ENCODE results near the gene DNAH6.

The DNAH6 gene

DNA sequence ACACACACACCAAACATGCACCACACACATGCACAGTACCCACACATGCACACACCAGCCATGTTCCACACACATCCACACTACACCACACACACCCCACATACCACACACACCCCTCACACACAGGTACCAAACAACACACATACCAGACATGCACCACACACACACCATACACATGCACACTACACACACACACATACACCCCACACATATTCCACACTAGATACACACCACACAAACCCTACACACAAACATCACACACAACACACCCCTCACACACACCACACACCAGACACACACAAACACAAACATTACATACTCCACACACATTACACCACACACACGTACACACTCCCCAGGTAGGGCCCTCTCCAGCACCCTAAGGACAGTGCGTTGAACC, 313.4 kb downstream of the DNAH6 start:
- no peak overlapping the region for H3K4me3 ChIP-seq (ENCODE audit: low read length)
- DNase-seq (ENCODE audit: low read depth): no peak
- TF ChIP-seq, protein P1, sequence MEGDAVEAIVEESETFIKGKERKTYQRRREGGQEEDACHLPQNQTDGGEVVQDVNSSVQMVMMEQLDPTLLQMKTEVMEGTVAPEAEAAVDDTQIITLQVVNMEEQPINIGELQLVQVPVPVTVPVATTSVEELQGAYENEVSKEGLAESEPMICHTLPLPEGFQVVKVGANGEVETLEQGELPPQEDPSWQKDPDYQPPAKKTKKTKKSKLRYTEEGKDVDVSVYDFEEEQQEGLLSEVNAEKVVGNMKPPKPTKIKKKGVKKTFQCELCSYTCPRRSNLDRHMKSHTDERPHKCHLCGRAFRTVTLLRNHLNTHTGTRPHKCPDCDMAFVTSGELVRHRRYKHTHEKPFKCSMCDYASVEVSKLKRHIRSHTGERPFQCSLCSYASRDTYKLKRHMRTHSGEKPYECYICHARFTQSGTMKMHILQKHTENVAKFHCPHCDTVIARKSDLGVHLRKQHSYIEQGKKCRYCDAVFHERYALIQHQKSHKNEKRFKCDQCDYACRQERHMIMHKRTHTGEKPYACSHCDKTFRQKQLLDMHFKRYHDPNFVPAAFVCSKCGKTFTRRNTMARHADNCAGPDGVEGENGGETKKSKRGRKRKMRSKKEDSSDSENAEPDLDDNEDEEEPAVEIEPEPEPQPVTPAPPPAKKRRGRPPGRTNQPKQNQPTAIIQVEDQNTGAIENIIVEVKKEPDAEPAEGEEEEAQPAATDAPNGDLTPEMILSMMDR (conservative IDR thresholded peaks at IDR 0.05; ENCODE audit: low read depth, low read length): no peak

DNA sequence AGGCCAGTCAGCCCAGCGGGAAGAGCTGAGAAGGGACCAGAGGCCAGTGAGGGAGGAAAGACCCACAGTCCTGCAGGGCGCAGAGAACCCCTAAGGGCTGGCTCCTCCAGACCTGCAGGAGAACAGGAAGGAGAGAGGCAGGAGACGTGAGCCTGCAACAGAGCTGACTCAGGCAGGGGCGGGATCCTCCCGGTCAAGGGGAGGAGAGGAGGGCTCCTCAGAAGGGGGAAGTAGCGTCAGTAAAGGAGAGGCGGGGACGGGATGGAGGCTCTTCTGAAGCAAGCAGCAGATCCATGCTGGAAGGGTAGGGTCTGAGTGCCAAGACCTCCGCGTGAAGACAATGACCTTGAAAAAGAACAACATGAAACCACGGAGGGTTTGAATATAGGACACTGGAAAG, 313.8 kb downstream of the DNAH6 start:
- H3K4me3 ChIP-seq (ENCODE audit: low read length): no peak overlapping the region
- no peak for DNase-seq (ENCODE audit: low read depth)
- TF ChIP-seq, protein P1 (conservative IDR thresholded peaks at IDR 0.05; ENCODE audit: low read depth, low read length): no peak

DNA sequence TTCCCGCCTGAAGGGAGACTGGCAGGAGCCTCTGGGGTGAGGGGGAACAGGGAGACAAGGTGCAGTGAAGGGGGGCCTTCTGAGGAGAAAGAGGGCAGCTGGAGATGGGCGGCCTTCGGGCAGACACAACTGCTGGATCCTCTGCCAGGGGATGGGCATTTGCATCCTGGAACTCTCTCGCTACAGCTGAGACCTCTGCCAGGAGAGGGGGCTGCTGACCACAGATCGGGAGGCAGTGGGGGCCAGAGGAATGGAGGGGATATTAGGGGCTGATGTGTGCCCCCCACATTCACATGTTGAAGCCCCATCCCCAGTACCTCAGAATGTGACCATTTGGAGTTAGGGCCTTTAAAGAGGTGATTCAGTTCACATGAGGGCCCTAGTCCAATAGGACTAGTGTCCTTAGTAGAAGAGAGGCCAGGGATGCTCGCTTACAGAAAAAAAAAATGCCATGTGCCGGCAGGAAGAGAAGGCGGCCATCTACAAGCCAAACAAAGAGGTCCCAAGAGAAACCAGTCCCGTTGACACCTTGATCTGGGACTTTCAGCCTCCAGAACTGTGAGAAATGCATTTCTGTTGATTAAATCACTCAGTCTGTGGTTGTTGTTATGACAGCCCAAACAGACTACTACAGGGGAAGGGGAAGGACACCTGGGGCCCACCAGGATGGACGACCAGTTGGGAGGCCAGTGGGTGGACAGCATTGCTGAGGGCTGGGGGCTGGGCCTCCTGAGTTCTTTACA, 314.6 kb downstream of the DNAH6 start:
- TF ChIP-seq, protein P1 (conservative IDR thresholded peaks at IDR 0.05; ENCODE audit: low read depth, low read length): no peak
- DNase-seq (ENCODE audit: low read depth): no peak
- no peak overlapping the region for H3K4me3 ChIP-seq (ENCODE audit: low read length)

DNA sequence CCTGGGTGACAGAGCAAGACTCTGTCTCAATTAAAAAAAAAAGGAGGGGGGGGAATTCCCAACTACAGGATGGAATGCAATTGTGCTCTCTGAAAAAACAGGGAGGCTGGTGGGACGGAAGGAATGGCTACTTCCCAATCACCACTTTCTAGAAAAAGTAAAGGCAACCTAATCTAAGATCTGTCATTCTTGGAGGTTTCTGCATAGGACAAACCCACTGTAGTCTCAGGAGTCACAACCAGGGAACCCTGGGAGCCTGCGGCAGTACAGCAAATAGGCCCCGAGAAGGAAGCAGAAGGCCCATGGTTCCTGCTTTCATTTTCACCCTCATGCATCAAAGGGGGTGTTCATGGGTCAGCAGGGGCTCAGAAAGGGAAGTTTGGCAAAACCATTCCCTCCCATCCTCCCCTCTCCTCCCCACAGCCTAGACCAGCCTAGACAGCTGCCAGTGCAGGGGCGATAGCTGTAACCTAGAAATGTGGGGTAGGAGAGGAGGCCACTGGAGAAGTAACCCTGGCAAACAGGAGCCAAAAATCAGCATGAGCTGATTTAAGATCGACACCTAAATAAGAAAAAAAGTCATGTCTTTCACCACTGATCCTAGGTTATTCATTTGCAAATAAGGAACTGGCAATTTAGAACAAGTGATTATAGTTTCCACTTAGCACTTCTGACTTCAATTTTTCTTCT, 316.6 kb downstream of the DNAH6 start:
- H3K4me3 ChIP-seq (ENCODE audit: low read length): no peak overlapping the region
- TF ChIP-seq, protein P1 (conservative IDR thresholded peaks at IDR 0.05; ENCODE audit: low read depth, low read length): no peak

DNA sequence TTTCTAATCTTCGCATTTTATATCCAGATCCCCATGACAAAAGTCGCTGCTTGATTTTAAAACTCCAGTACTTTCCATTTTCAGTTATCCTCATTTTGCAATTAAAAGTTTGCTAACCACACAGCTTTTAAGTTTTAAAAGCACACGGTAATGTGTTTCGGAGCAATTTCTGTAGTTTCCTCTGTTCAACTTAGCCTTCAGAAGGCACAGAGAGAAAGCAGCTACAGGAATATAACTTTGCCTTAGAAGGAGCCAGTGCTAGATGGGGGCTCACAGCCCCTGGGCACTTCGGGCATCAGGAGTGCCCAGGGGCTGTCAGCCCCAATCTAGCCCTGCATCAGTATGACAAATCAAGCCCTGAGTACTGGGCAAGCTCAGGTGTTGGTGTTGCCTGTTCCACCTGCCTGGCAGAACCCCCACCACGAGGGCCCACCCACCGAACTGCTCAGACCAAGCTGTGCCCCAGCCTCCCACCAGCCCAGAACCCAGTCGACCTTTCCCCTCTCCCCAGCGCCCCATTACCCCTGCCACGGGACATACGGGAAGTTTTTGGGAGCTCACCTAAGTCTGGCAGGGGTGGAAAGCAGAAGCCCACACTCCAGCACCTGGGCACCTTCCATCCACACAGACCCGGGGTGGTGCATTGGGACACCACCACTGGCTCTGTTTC, 317.3 kb downstream of the DNAH6 start:
- H3K4me3 ChIP-seq (ENCODE audit: low read length): no peak overlapping the region
- no peak for DNase-seq (ENCODE audit: low read depth)
- TF ChIP-seq, protein P1 (conservative IDR thresholded peaks at IDR 0.05; ENCODE audit: low read depth, low read length): no peak

More for the DNA sequence above, 316.6 kb downstream of the DNAH6 start:
- DNase-seq (ENCODE audit: low read depth): no peak

DNA sequence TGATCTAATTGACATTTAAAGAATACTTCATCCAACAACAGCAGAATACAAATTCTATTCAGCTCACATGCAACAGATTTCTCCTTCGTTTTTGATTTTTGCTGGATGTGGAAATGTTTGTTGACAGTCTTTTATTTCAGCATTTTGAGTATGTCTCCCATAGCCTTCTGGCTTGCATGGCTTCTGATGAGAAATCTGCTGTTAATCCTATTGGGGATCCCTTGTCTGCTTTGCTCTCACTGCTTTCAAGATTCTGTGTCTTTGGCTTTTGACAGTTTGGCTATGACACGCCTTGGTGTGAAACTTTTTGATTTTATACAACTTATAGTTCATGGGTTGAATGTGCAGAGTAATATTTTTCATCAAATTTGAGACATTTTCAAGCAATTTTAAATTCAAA, 319.9 kb downstream of the DNAH6 start:
- TF ChIP-seq, protein P1 (conservative IDR thresholded peaks at IDR 0.05; ENCODE audit: low read depth, low read length): no peak
- no peak overlapping the region for H3K4me3 ChIP-seq (ENCODE audit: low read length)
- DNase-seq (ENCODE audit: low read depth): no peak

Data from retinal pigment epithelial cell (primary cell).